Trophoblast cell (in vitro differentiated cells and primary cell): ENCODE results near the gene FBXW11.

Source experiments
- DNase-seq, 2 donors: peaks; one replicate each; pipeline ENCODE4 v3.0.0-alpha.2; 2016
- H2AFZ ChIP-seq: 2 replicates; pipeline ENCODE4 v1.6.1; 2013; ENCODE audit warnings: low read length, moderate library complexity, mild to moderate bottlenecking; ENCODE audit not compliant: insufficient read depth, poor library complexity
- H2AK5ac ChIP-seq: 2 replicates; pipeline ENCODE4 v1.6.1; 2013; ENCODE audit warnings: mild to moderate bottlenecking, low read length
- H2BK120ac ChIP-seq: 2 replicates; pipeline ENCODE4 v1.6.1; 2013; ENCODE audit warnings: low read length, mild to moderate bottlenecking, moderate library complexity; ENCODE audit not compliant: insufficient read depth, poor library complexity
- H2BK12ac ChIP-seq: 2 replicates; pipeline ENCODE4 v1.6.1; 2013; ENCODE audit warnings: mild to moderate bottlenecking, low read length, moderate library complexity
- H2BK5ac ChIP-seq: 2 replicates; pipeline ENCODE4 v1.6.1; 2013; ENCODE audit warnings: low read length, low read depth, moderate library complexity, mild to moderate bottlenecking; ENCODE audit not compliant: poor library complexity
- H3K14ac ChIP-seq: 2 replicates; pipeline ENCODE4 v1.6.1; 2013; ENCODE audit warnings: mild to moderate bottlenecking, low read length
- H3K18ac ChIP-seq: 2 replicates; pipeline ENCODE4 v1.6.1; 2013; ENCODE audit warnings: mild to moderate bottlenecking, low read length
- H3K23ac ChIP-seq: 2 replicates; pipeline ENCODE4 v1.6.1; 2013; ENCODE audit warnings: low read length
- H3K27ac ChIP-seq: 2 replicates; pipeline ENCODE4 v1.5.1; 2013; ENCODE audit warnings: low read depth, mild to moderate bottlenecking, inconsistent platforms, low read length, moderate library complexity
- H3K27me3 ChIP-seq: 2 replicates; pipeline ENCODE4 v1.6.1; 2013; ENCODE audit warnings: inconsistent platforms, mild to moderate bottlenecking, low read length, moderate library complexity; ENCODE audit not compliant: insufficient read depth
- H3K36me3 ChIP-seq, 2 experiments: 1 replicate in 1 of 2; 2 replicates in 1 of 2; pipeline ENCODE4 v1.6.1; 2013; ENCODE audit warnings: low read length in 2 of 2, mild to moderate bottlenecking in 2 of 2, moderate library complexity in 1 of 2; ENCODE audit not compliant: insufficient read depth in 2 of 2, control insufficient read depth in 1 of 2
- H3K4ac ChIP-seq: 2 replicates; pipeline ENCODE4 v1.6.1; 2013; ENCODE audit warnings: low read depth, mild to moderate bottlenecking, low read length, moderate library complexity
- H3K4me1 ChIP-seq, 2 experiments: 1 replicate in 1 of 2; 2 replicates in 1 of 2; pipeline ENCODE4 v1.6.1; 2013; ENCODE audit warnings: low read length in 2 of 2, mild to moderate bottlenecking in 2 of 2, moderate library complexity in 1 of 2; ENCODE audit not compliant: insufficient read depth in 2 of 2, control insufficient read depth in 1 of 2
- H3K4me2 ChIP-seq: 2 replicates; pipeline ENCODE4 v1.6.1; 2013; ENCODE audit warnings: inconsistent platforms, mild to moderate bottlenecking, low read length, moderate library complexity
- H3K4me3 ChIP-seq: 2 replicates; pipeline ENCODE4 v1.5.1; 2013; ENCODE audit warnings: mild to moderate bottlenecking, low read depth, low read length, inconsistent platforms
- H3K79me1 ChIP-seq: one replicate; pipeline ENCODE4 v1.6.1; 2013; ENCODE audit warnings: low read length
- H3K79me2 ChIP-seq: 2 replicates; pipeline ENCODE4 v1.6.1; 2013; ENCODE audit warnings: low read length, mild to moderate bottlenecking; ENCODE audit not compliant: control insufficient read depth, insufficient read depth, poor library complexity
- H3K9ac ChIP-seq: 2 replicates; pipeline ENCODE4 v1.6.1; 2013; ENCODE audit warnings: mild to moderate bottlenecking, low read length
- H3K9me3 ChIP-seq: 2 replicates; pipeline ENCODE4 v1.6.1; 2013; ENCODE audit warnings: low read depth, mild to moderate bottlenecking, control low read depth, inconsistent platforms, low read length; ENCODE audit not compliant: insufficient read depth
- H4K12ac ChIP-seq: 2 replicates; pipeline ENCODE4 v1.6.1; 2013; ENCODE audit warnings: low read depth, mild to moderate bottlenecking, low read length, moderate library complexity
- H4K8ac ChIP-seq: 2 replicates; pipeline ENCODE4 v1.6.1; 2013; ENCODE audit warnings: low read depth, mild to moderate bottlenecking, low read length, moderate library complexity
- H4K91ac ChIP-seq: one replicate; pipeline ENCODE4 v1.6.1; 2013; ENCODE audit warnings: low read depth, mild to moderate bottlenecking, low read length, moderate library complexity
- WGBS: extraction: QIAGEN DNeasy Blood & Tissue Kit; methylation state at CpG from one replicate; pipeline ENCODE4 v1.1.7; 2013; ENCODE audit warnings: missing lambda C conversion rate; ENCODE audit not compliant: insufficient read length, insufficient coverage; ENCODE audit errors: extremely low coverage; 5-methylcytosine and 5-hydroxymethylcytosine counted together

The FBXW11 gene

DNA sequence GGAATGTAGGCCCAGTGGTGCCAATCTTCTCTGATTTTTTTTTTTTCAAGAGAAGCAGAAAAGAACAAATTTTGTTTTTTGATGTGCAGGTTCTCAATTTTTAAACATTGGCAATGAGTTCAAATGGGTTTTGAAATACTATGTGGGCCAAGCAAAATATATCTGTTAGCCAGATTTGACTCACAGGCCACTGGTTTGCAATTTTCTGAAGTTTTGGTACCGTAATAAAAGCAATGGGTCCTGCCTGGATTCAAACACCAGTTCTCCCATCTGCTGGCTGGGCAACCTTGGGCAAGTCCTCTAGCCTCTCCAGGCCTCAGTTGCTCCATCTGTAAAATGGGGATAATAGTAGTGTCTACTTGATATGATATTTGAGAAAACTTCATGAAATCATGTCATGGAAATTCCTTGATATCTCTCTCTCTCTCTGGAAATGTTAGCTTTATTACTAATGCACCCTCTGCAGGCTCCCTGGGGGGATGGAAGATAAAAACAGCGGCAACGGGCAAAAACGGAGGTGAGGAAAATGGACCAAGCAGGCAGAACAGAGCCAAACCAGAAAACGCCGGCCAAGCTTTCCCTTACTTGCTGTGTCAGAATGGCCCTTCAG, 157.4 kb downstream of the FBXW11 start:
- H2BK120ac ChIP-seq = no peak overlapping the region
- H3K27ac ChIP-seq = no peak overlapping the region
- H3K9me3 ChIP-seq = no peaks in the 10 kb centered on the region
- WGBS = no CpG with 5 or more reads among the region's 6 CpGs
- peaks cover 0 to 2% of the 10 kb centered on the region in 2 experiments for H3K36me3 ChIP-seq
- no peak overlapping the region for H4K91ac ChIP-seq
- no peak overlapping the region for H3K4me3 ChIP-seq
- no peaks in the 10 kb centered on the region for H3K79me2 ChIP-seq
- H4K12ac ChIP-seq = no peak overlapping the region
- H3K4me2 ChIP-seq = no peak overlapping the region
- no peak overlapping the region for H2BK12ac ChIP-seq
- no peak overlapping the region for H2AFZ ChIP-seq
- H3K18ac ChIP-seq = no peak overlapping the region
- no peak overlapping the region for H3K9ac ChIP-seq
- H2AK5ac ChIP-seq = no peak overlapping the region
- no peaks in the 10 kb centered on the region for H3K79me1 ChIP-seq
- no peak for DNase-seq
- no peak overlapping the region for H2BK5ac ChIP-seq
- H3K14ac ChIP-seq = no peak overlapping the region
- H3K4ac ChIP-seq = no peak overlapping the region
- no peak overlapping the region for H3K23ac ChIP-seq
- H3K27me3 ChIP-seq = no peaks in the 10 kb centered on the region
- no peak overlapping the region for H4K8ac ChIP-seq
- peaks cover 13 to 18% of the 10 kb centered on the region in 2 experiments for H3K4me1 ChIP-seq

GRCh38 chr5:171848486-171848885, 158.0 kb downstream of the FBXW11 start:
- H3K14ac ChIP-seq = no peak overlapping the region
- H3K4me3 ChIP-seq = no peak overlapping the region
- no peaks in the 10 kb centered on the region for H3K79me2 ChIP-seq
- no peak overlapping the region for H2BK12ac ChIP-seq
- no peak overlapping the region for H3K23ac ChIP-seq
- H3K9ac ChIP-seq = no peak overlapping the region
- H3K27me3 ChIP-seq = no peaks in the 10 kb centered on the region
- no peak overlapping the region for H3K18ac ChIP-seq
- H3K9me3 ChIP-seq = no peaks in the 10 kb centered on the region
- WGBS = no CpG with 5 or more reads among the region's 5 CpGs
- DNase-seq = no peak
- H2AK5ac ChIP-seq = no peak overlapping the region
- no peak overlapping the region for H3K4me2 ChIP-seq
- no peak overlapping the region for H4K8ac ChIP-seq
- peaks cover 0 to 2% of the 10 kb centered on the region in 2 experiments for H3K36me3 ChIP-seq
- peaks cover 13 to 18% of the 10 kb centered on the region in 2 experiments for H3K4me1 ChIP-seq
- H3K79me1 ChIP-seq = no peaks in the 10 kb centered on the region
- H2BK120ac ChIP-seq = no peak overlapping the region
- H3K27ac ChIP-seq = no peak overlapping the region
- H4K91ac ChIP-seq = no peak overlapping the region
- no peak overlapping the region for H4K12ac ChIP-seq
- H2AFZ ChIP-seq = no peak overlapping the region
- no peak overlapping the region for H2BK5ac ChIP-seq
- no peak overlapping the region for H3K4ac ChIP-seq

DNA sequence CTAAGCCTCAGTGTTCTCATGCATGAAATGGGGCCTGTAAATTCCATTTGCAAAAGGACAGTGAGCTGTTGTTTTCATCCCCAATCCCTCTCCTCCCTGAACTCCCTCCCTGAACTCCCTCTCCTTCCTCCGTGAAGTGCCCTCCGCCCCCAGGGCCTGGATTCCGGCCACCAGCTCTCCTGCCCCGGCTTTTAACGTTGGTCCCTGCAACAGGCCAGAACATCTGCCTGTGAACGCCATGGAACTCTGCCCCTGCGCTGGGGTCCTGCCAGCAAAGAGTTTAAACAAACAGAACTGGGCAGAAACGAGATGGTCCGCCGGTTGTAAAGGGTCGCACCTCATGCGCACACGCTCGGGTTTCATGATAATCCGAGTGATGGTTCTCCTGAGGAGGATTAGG, 158.4 kb downstream of the FBXW11 start:
- Histone ChIP-seq H3K9me3 (no peaks in the 10 kb centered on the region), H3K9ac (no peak overlapping the region), H3K79me1 (no peaks in the 10 kb centered on the region), H3K4me1 (peaks cover 13 to 18% of the 10 kb centered on the region in 2 experiments), H3K79me2 (no peaks in the 10 kb centered on the region), H2BK120ac (no peak overlapping the region), H2BK12ac (no peak overlapping the region), H2AFZ (no peak overlapping the region), H3K27ac (no peak overlapping the region), H3K27me3 (no peaks in the 10 kb centered on the region), H4K12ac (no peak overlapping the region), H4K8ac (no peak overlapping the region), H3K23ac (no peak overlapping the region), H2BK5ac (no peak overlapping the region), H3K4ac (no peak overlapping the region), H3K14ac (no peak overlapping the region), H4K91ac (no peak overlapping the region), H2AK5ac (no peak overlapping the region), H3K36me3 (peaks cover 0 to 2% of the 10 kb centered on the region in 2 experiments), H3K4me3 (no peak overlapping the region), H3K18ac (no peak overlapping the region), H3K4me2 (no peak overlapping the region)
- no peak for DNase-seq
- WGBS = no CpG with 5 or more reads among the region's 15 CpGs

- Histone ChIP-seq H2BK5ac (no peak overlapping the region), H3K4me2 (no peak overlapping the region), H3K14ac (no peak overlapping the region), H3K4me1 (peaks cover 13 to 20% of the 10 kb centered on the region in 2 experiments), H3K18ac (no peak overlapping the region), H3K79me2 (no peaks in the 10 kb centered on the region), H3K9ac (no peak overlapping the region), H3K36me3 (peaks cover 0 to 2% of the 10 kb centered on the region in 2 experiments), H3K9me3 (no peaks in the 10 kb centered on the region), H2BK12ac (no peak overlapping the region), H3K79me1 (no peaks in the 10 kb centered on the region), H2AK5ac (no peak overlapping the region), H4K12ac (no peak overlapping the region), H3K27me3 (no peaks in the 10 kb centered on the region), H2AFZ (no peak overlapping the region), H3K4me3 (no peak overlapping the region), H4K91ac (no peak overlapping the region), H3K23ac (no peak overlapping the region), H3K27ac (no peak overlapping the region), H2BK120ac (no peak overlapping the region), H4K8ac (no peak overlapping the region), H3K4ac (no peak overlapping the region)
- no peak for DNase-seq
- no CpG with 5 or more reads among the region's 3 CpGs for WGBS
These were observed 159.4 kb downstream of the FBXW11 start for GRCh38 chr5:171847026-171847425.
